GM21360 (cell line): Measurements from ENCODE around the gene GNGT2.
"Not testable (repeated sequence)": the region's sequence is repeated elsewhere in the genome, so short reads cannot be mapped to it uniquely, and the experiment has no call there.

Experiments
- ATAC-seq: cut with Tn5 transposase; IDR thresholded peaks from one replicate; pipeline ENCODE4 v1.9.1; 2021; ENCODE audit warnings: mild to moderate bottlenecking, moderate library complexity; ENCODE audit not compliant: unreplicated experiment

GNGT2 gene

GRCh38 chr17:49180303-49180702 lies 30.1 kb downstream of the GNGT2 start:
- no peak for ATAC-seq

DNA sequence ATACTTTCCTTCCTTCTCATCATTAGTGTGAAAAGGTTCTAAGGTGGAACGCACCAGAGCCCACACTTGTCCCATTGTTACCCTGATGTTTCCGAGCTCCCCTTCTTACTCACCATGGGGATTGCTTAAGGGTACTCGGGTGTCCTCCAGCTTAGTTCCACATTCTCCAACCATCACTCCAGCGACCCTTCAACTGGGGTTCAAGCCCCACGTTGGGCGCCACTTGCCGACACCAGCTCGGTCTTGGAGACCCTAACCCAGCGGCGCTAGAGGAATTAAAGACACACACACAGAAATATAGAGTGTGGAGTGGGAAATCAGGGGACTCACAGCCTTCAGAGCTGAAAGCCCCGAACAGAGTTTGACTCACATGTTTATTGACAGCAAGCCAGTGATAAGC lies 34.4 kb downstream of the GNGT2 start:
- ATAC-seq, result not testable (repeated sequence)

- not testable (repeated sequence) for ATAC-seq
These were observed 39.7 kb downstream of the GNGT2 start for GRCh38 chr17:49170711-49171110.

GRCh38 chr17:49170216-49170615 lies 40.2 kb downstream of the GNGT2 start:
- no peak for ATAC-seq

DNA sequence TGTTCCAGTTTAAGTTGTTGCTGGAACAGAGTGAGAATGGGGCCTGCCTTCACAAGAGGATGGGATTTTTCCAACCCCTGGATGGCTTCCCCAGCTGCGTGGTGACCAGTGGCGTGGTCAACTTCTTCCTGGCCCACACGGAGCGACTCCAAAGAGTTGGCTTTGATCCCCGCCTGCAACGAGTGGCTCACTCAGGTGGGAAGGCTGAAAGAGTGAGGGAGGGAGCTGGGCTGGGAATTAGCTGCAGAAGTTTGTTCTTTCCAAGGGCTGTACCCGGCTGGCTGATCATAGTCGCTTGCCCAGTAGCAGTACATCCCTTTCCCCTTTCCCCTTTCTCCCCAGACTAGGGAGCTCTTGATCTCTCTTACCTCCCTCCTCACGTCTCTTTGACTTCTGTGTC lies 41.7 kb downstream of the GNGT2 start:
- ATAC-seq, result no peak

- no peak for ATAC-seq
These were observed 45.2 kb downstream of the GNGT2 start for GRCh38 chr17:49165143-49165542.

DNA sequence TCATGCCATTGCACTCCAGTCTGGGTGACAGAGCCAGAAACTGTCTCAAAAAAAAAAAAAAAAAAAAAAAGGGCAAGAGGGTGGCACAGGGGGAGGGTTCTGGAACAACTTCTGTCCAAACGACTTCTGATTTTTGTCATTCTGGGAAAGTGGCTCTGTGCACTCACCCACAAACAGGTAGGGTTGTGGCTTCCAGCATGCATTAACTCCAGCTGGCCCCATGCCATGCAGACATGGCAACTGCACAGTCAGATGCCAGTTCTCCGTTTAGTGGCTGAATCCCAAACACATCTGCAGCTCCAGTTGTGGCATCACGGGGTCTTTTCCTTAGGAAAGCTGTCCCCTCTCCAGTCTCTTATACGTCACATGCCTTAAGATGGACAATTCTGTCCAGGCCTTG lies 47.5 kb downstream of the GNGT2 start:
- no peak for ATAC-seq

- no peak for ATAC-seq
These were observed 52.6 kb downstream of the GNGT2 start for GRCh38 chr17:49157784-49158183.

GRCh38 chr17:49156256-49156655 lies 54.1 kb downstream of the GNGT2 start:
- no peak for ATAC-seq
